HG03354 (cell line): ENCODE results near the gene PID1.
"Not testable (repeated sequence)": the region's sequence is repeated elsewhere in the genome, so short reads cannot be mapped to it uniquely, and the experiment has no call there.

Experiments used
- ATAC-seq: cut with Tn5 transposase; IDR thresholded peaks from one replicate; pipeline ENCODE4 v1.9.1; 2021; ENCODE audit warnings: mild to moderate bottlenecking; ENCODE audit not compliant: unreplicated experiment, poor library complexity, severe bottlenecking

Gene PID1

GRCh38 chr2:229223107-229223506, 48.0 kb downstream of the PID1 start:
- no peak for ATAC-seq

- no peak for ATAC-seq
These were observed 49.4 kb downstream of the PID1 start for GRCh38 chr2:229221641-229222040.

GRCh38 chr2:229220254-229220653, 50.8 kb downstream of the PID1 start:
- no peak for ATAC-seq

GRCh38 chr2:229218329-229218921, 52.7 kb downstream of the PID1 start:
- no peak for ATAC-seq

- no peak for ATAC-seq
These were observed 58.8 kb downstream of the PID1 start for GRCh38 chr2:229212241-229212640.

- ATAC-seq = no peak
These were observed 60.4 kb downstream of the PID1 start for GRCh38 chr2:229210641-229211040.

- ATAC-seq = no peak
These were observed 64.5 kb downstream of the PID1 start for GRCh38 chr2:229206548-229206947.

- ATAC-seq = no peak
These were observed 65.4 kb downstream of the PID1 start for GRCh38 chr2:229205704-229206103.

- ATAC-seq = no peak
These were observed 68.4 kb downstream of the PID1 start for GRCh38 chr2:229202646-229203045.

- no peak for ATAC-seq
These were observed 69.6 kb downstream of the PID1 start for GRCh38 chr2:229201521-229201920.

GRCh38 chr2:229199267-229199666, 71.8 kb downstream of the PID1 start:
- no peak for ATAC-seq

- ATAC-seq = no peak
These were observed 74.6 kb downstream of the PID1 start for GRCh38 chr2:229196448-229196847.

GRCh38 chr2:229195346-229195947, 75.6 kb downstream of the PID1 start:
- no peak for ATAC-seq

GRCh38 chr2:229193281-229193680, 77.8 kb downstream of the PID1 start:
- ATAC-seq = no peak

GRCh38 chr2:229191413-229191812, 79.7 kb downstream of the PID1 start:
- ATAC-seq = no peak

GRCh38 chr2:229187123-229187522, 84.0 kb downstream of the PID1 start:
- not testable (repeated sequence) for ATAC-seq

- ATAC-seq = no peak
These were observed 89.4 kb downstream of the PID1 start for GRCh38 chr2:229181641-229182040.

- no peak for ATAC-seq
These were observed 90.4 kb downstream of the PID1 start for GRCh38 chr2:229180658-229181057.

GRCh38 chr2:229179628-229180027, 91.5 kb downstream of the PID1 start:
- ATAC-seq = no peak

- no peak for ATAC-seq
These were observed 92.4 kb downstream of the PID1 start for GRCh38 chr2:229178706-229179105.

- ATAC-seq = no peak
These were observed 93.0 kb downstream of the PID1 start for GRCh38 chr2:229178117-229178516.

- no peak for ATAC-seq
These were observed 95.0 kb downstream of the PID1 start for GRCh38 chr2:229176136-229176535.
